Amygdala (tissue), 56 donors: ENCODE data around the gene PRICKLE4.

Experiments used
- DNase-seq, 56 donors: peaks; one replicate each; lab custom pipeline; 2025; lab: John Stamatoyannopoulos, UW

PRICKLE4 gene

GRCh38 chr6:41824571-41825569 lies 44.3 kb downstream of the PRICKLE4 start:
- no peak for DNase-seq

GRCh38 chr6:41826343-41827022 lies 45.9 kb downstream of the PRICKLE4 start:
- DNase-seq = no peak

- no peak for DNase-seq
Measured at GRCh38 chr6:41832263-41832662, 51.7 kb downstream of the PRICKLE4 start.

- DNase-seq = no peak
Measured at GRCh38 chr6:41836022-41836659, 55.6 kb downstream of the PRICKLE4 start.

- DNase-seq = no peak
Measured at GRCh38 chr6:41836660-41837052, 56.1 kb downstream of the PRICKLE4 start.
